Sigmoid colon (tissue), 7 donors: ENCODE results near the gene AFF2. TPM values are rescaled to one million over a fixed set of nuclear protein-coding genes. Genes with fewer than 3 reads are reported as not detected.

Source experiments
- DNase-seq: peaks from one replicate; pipeline ENCODE4 v3.0.0-alpha.2; 2019
- H3K27ac ChIP-seq, 4 donors: fragments of 200-600 bp; sonication (generic); one replicate each; pipeline ENCODE4 v1.5.1; 2016 to 2019; ENCODE audit warnings: mild to moderate bottlenecking in 1 of 4
- H3K27me3 ChIP-seq, 3 donors: fragments of 200-600 bp; sonication (generic); one replicate each; pipeline ENCODE4 v1.5.1; 2019; ENCODE audit warnings: mild to moderate bottlenecking in 1 of 3
- H3K36me3 ChIP-seq, 4 donors: fragments of 200-600 bp; sonication (generic); one replicate each; pipeline ENCODE4 v1.5.1; 2016 to 2019
- H3K4me1 ChIP-seq, 4 donors: fragments of 200-600 bp; sonication (generic); one replicate each; pipeline ENCODE4 v1.5.1; 2017 to 2019
- H3K4me3 ChIP-seq, 4 donors: fragments of 200-600 bp; sonication (generic); one replicate each; pipeline ENCODE4 v1.5.1; 2017 to 2019; ENCODE audit warnings: mild to moderate bottlenecking in 2 of 4, moderate library complexity in 1 of 4
- H3K9me3 ChIP-seq, 4 donors: fragments of 200-600 bp in 3 of 4; sonication (generic) in 3 of 4; one replicate each; pipeline versions ENCODE4 v1.5.1 to v1.6.1; 2013 to 2019
- CTCF ChIP-seq, 4 experiments: fragments of 450-650 bp in 3 of 4; fragments of 200-600 bp in 1 of 4; IDR thresholded peaks; one replicate each; pipeline ENCODE4 v1.5.1; 2016 to 2019; ENCODE audit warnings: antibody characterized with exemption in 4 of 4, mild to moderate bottlenecking in 3 of 4, moderate library complexity in 2 of 4
- EP300 ChIP-seq, 4 donors: sonication (generic); formaldehyde crosslinking; IDR thresholded peaks; one replicate each; pipeline ENCODE4 v1.6.1; 2017; ENCODE audit warnings: antibody characterized with exemption in 4 of 4
- POLR2A ChIP-seq, 2 donors: fragments of 450-650 bp; IDR thresholded peaks; one replicate each; pipeline ENCODE4 v1.6.1; 2016; ENCODE audit warnings: antibody characterized with exemption in 2 of 2, mild to moderate bottlenecking in 2 of 2, moderate library complexity in 2 of 2
- POLR2AphosphoS5 ChIP-seq, 4 donors: sonication (generic); formaldehyde crosslinking; IDR thresholded peaks; one replicate each; pipeline ENCODE4 v1.6.1; 2017; ENCODE audit warnings: antibody characterized with exemption in 4 of 4
- WGBS, 2 donors: extraction: QIAGEN DNeasy Blood & Tissue Kit; methylation state at CpG; one replicate each; pipeline ENCODE4 v1.1.7; 2013; 5-methylcytosine and 5-hydroxymethylcytosine counted together
- intact Hi-C: fragments of 100-400 bp; cut with DNase I; formaldehyde crosslinking; loops from one replicate; pipeline ENCODE4 v1.15.1; 2023
- polyA plus RNA-seq, 3 donors: library from polyadenylated mRNA; stranded (reverse); fragments of 200-250 nt; gene quantifications; one replicate each; pipeline ENCODE4 v1.2.3, GENCODE V29; 2013
- total RNA-seq, 4 donors: library from RNA; depleted of rRNA; stranded (reverse); fragments of >200 nt; gene quantifications; one replicate each; pipeline ENCODE4 v1.1.0, GENCODE V29; 2016
- donor health status: healthy with polysubstance abuse.
- donor health status: Bipolar disorder and iron deficiency.
- donor health status: healthy.

The AFF2 gene
- total and polyA plus RNA-seq, 7 donors, result 0.27 to 1.7 (median 1.1) TPM; not detected in 2

GRCh38 chrX:148512453-148512852 lies 12.0 kb downstream of the AFF2 start:
- no peak overlapping the region for H3K4me3 ChIP-seq
- H3K9me3 ChIP-seq, result no peaks in the 10 kb centered on the region
- intact Hi-C loops, result no loop called here
- H3K4me1 ChIP-seq, result no peaks in the 10 kb centered on the region
- WGBS, 2 donors, result 78 to 88% methylated on average over 2 of the region's 2 CpGs
- TF ChIP-seq EP300 (IDR thresholded peaks at IDR 0.05), result no peak
- no peak for TF ChIP-seq POLR2AphosphoS5 (IDR thresholded peaks at IDR 0.05)
- no peak for TF ChIP-seq CTCF (IDR thresholded peaks at IDR 0.05)
- no peak for TF ChIP-seq POLR2A (IDR thresholded peaks at IDR 0.05)
- no peak for DNase-seq
- H3K27ac ChIP-seq, result no peak overlapping the region
- no peaks in the 10 kb centered on the region for H3K27me3 ChIP-seq
- H3K36me3 ChIP-seq, result no peaks in the 10 kb centered on the region

GRCh38 chrX:148513661-148514060 lies 13.2 kb downstream of the AFF2 start:
- 84 to 87% methylated on average over 3 of the region's 3 CpGs for WGBS, 2 donors
- H3K27ac ChIP-seq, result no peak overlapping the region
- no peaks in the 10 kb centered on the region for H3K27me3 ChIP-seq
- no peaks in the 10 kb centered on the region for H3K4me1 ChIP-seq
- TF ChIP-seq CTCF (IDR thresholded peaks at IDR 0.05) (no peak), EP300 (IDR thresholded peaks at IDR 0.05) (no peak), POLR2AphosphoS5 (IDR thresholded peaks at IDR 0.05) (no peak), POLR2A (IDR thresholded peaks at IDR 0.05) (no peak)
- no peak overlapping the region for H3K4me3 ChIP-seq
- H3K36me3 ChIP-seq, result no peaks in the 10 kb centered on the region
- intact Hi-C loops, result no loop called here
- H3K9me3 ChIP-seq, result no peaks in the 10 kb centered on the region
- DNase-seq, result no peak

GRCh38 chrX:148517176-148517575 lies 16.8 kb downstream of the AFF2 start:
- TF ChIP-seq EP300 (IDR thresholded peaks at IDR 0.05) (no peak), CTCF (IDR thresholded peaks at IDR 0.05) (no peak), POLR2A (IDR thresholded peaks at IDR 0.05) (no peak), POLR2AphosphoS5 (IDR thresholded peaks at IDR 0.05) (no peak)
- DNase-seq, result no peak
- intact Hi-C loops, result no loop called here
- H3K9me3 ChIP-seq, result no peaks in the 10 kb centered on the region
- no peak overlapping the region for H3K4me3 ChIP-seq
- H3K36me3 ChIP-seq, result no peaks in the 10 kb centered on the region
- H3K4me1 ChIP-seq, result no peaks in the 10 kb centered on the region
- no peak overlapping the region for H3K27ac ChIP-seq
- 49 to 62% methylated on average over 2 of the region's 2 CpGs for WGBS, 2 donors
- no peaks in the 10 kb centered on the region for H3K27me3 ChIP-seq

GRCh38 chrX:148522006-148522405 lies 21.6 kb downstream of the AFF2 start:
- no peaks in the 10 kb centered on the region for H3K9me3 ChIP-seq

More at GRCh38 chrX:148522006-148522405, 21.6 kb downstream of the AFF2 start:
- 68 to 73% methylated on average over 5 of the region's 5 CpGs for WGBS, 2 donors
- no peaks in the 10 kb centered on the region for H3K4me1 ChIP-seq
- H3K36me3 ChIP-seq, result no peaks in the 10 kb centered on the region
- H3K4me3 ChIP-seq, result no peak overlapping the region
- intact Hi-C loops, result no loop called here
- no peak for DNase-seq
- no peak overlapping the region for H3K27ac ChIP-seq
- H3K27me3 ChIP-seq, result no peaks in the 10 kb centered on the region
- no peak for TF ChIP-seq EP300 (IDR thresholded peaks at IDR 0.05)
- TF ChIP-seq POLR2AphosphoS5 (IDR thresholded peaks at IDR 0.05), result no peak
- no peak for TF ChIP-seq POLR2A (IDR thresholded peaks at IDR 0.05)
- TF ChIP-seq CTCF (IDR thresholded peaks at IDR 0.05), result no peak
